GM08714 (cell line): ENCODE results near the gene HOXC11.

Experiments
- H3K4me3 ChIP-seq: fragments of 200-500 bp; sonication (Bioruptor generic); 2 replicates; pipeline ENCODE4 v1.5.1; 2014; ENCODE audit warnings: mild to moderate bottlenecking, low read length, inconsistent platforms
- ZNF274 ChIP-seq: IDR thresholded peaks from 2 replicates; pipeline ENCODE4 v1.6.1; 2012; ENCODE audit warnings: mild to moderate bottlenecking, low read depth, low read length

HOXC11 gene

DNA sequence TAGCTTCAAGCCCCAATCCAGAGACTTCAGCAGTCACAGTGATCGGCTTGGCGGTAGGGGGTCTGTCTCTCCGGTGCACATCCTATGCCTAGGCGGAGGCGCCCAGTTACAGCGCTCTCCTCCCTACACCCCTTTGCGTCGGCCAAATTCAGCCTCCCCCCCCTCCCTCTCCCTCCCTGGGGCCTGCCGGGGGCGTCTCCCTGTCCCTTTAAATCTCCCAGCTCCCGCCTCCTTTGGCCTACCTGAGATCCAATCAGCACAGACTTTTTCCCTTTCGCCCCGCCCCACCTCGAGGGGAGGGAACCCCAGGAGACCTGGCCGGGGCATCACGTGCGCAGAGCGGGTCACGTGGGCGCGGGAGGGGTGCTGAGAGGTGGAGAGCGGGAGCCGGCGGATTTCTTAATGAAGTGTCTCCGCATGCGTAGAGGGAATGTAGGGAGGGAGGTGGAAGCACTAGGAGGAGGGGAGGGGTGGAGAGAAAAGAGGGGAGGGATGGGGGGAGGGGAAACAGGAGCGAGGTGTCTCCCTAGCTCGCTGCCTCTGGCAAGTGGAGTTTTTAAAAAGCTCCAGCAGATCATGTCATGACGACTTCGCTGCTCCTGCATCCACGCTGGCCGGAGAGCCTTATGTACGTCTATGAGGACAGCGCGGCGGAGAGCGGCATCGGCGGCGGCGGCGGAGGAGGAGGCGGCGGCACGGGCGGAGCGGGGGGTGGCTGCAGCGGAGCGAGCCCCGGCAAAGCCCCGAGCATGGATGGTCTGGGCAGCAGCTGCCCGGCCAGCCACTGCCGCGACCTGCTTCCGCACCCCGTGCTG is 34.4 kb upstream of the HOXC11 start, which contains the start of gene HOXC13:
HOXC13 (plus strand) TSS at position 506 of the 815 bp plus-strand sequence; CDS start at position 582, 76 bp downstream.
- H3K4me3 ChIP-seq = no peak within 1 kb of the TSS; the same call in 1 of the 2 replicates
- TF ChIP-seq ZNF274 = no peak

DNA sequence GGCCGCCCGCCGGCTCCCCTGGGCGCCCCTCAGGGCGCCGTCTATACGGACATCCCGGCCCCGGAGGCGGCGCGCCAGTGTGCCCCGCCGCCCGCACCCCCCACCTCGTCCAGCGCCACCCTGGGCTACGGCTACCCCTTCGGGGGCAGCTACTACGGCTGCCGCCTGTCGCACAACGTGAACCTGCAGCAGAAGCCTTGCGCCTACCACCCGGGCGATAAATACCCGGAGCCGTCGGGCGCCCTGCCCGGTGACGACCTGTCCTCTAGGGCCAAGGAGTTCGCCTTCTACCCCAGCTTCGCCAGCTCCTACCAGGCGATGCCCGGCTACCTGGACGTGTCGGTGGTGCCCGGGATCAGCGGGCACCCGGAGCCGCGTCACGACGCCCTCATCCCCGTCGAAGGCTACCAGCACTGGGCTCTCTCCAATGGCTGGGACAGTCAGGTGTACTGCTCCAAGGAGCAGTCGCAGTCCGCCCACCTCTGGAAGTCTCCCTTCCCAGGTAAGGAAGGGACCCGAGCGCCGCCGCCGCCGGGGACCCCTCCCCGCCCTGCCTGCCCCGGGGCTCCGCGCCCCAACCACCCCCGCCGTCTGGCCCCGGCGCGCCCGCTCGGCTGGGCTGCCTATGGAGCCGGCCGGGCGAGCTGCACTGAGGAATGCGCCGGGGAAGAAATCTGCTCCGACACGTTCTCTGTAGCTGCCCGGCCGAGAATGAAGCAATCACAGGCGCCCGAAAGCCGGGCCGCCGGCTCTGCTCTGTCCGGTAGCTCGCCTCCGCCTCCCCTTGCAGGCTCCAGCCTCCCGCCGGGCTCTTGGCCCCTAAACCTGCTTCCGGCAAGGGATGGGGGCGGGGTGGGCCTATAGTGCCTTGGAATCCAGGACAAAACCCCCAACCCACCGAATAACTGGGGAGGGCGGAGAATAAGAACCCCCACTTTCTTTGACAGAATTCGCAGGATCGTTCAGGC is 33.5 kb upstream of the HOXC11 start:
- TF ChIP-seq ZNF274 = no peak
- H3K4me3 ChIP-seq = no peak overlapping the region; the same call in 1 of the 2 replicates

DNA sequence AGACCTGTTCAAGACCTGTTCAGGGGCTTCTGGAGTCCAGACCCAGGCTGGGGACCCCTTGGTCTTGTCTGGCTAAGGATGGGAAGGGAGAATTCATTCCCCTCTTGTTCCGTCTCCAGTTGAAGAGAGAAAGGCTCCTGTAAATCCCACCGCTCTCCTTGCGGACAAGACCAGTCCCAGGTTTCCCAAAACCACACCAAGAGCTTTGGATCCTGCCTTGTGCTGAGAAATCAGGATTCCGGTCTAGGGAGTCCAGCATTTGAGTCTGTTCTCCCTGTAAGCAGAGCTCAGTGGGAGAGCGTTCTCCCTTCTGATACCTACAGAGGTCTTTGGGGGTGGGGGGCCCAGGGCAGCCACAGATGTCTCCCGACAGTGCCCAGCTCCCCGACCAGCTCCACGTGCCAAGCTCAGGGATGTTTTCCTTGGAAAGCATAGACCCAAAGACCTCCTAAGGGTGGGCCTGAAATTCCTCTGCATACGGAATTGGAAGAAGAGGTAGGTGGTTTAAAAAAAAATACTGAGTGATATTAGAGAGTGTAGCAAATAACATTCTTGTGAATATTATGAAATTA is 32.4 kb upstream of the HOXC11 start:
- no peak for TF ChIP-seq ZNF274
- no peak overlapping the region for H3K4me3 ChIP-seq

DNA sequence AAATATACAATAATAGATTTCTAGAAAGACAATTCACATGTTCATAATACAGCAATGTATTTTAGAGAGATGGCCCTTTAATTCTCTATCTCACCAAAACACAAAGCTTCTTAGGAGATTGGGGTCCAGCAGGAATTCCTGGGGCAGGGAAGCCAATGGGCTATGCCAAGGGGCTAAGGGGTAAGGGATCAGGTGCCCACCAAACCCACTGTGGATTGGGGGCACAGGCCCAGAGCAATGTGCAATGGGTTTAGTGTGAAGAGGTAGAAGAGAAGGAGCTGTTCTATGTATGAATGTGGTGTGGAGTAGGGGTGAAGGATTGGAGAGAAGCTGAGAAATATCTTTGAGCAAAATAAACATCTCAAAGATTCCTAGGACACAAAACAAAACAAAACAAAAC is 31.7 kb upstream of the HOXC11 start:
- TF ChIP-seq ZNF274 = no peak
- H3K4me3 ChIP-seq = no peak overlapping the region

DNA sequence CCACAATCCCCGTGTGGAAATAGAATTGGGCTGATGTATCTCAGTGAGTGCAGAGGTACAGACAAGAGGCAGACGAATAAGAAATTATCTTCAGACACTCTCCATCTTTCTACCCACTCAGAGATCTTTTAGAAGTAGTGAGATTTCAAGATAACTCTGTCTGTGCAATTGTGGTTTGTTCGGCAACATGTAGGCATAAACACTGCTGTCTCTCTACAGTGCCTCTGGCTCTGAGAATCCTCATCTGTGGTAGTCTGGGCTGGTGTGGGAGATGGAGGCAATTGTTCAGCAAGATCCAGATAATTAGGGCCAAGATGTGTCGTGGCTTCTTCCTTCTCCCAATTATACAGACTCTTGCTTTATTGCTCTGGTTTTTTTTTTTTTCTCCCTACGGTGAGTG is 31.2 kb upstream of the HOXC11 start:
- no peak for TF ChIP-seq ZNF274
- no peak overlapping the region for H3K4me3 ChIP-seq

DNA sequence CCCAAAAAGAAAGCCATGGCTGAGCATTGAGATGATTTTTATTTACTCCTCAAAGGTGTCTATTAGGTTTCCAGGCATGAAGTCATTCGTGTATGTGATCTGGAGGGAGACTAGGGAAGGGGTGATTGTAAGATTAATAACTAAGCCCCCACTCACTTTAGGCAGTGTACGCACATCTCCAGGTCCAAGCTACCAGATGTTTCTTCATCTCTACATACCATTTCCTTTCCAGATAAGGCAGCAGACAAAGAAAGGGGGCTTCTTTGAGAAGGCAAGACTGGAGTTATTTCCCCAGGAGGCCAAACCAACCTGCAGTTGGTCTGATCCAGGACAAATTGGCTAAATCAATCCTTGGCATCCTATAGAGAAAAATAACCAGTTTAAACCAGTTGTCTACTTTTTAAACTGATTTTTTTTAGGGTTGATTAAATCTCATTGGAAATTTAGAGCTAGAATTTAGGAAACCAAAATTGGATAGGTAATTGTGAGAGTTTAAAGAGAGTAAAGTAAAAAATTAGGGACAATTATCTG is 30.4 kb upstream of the HOXC11 start:
- no peak for TF ChIP-seq ZNF274
- no peak overlapping the region for H3K4me3 ChIP-seq

DNA sequence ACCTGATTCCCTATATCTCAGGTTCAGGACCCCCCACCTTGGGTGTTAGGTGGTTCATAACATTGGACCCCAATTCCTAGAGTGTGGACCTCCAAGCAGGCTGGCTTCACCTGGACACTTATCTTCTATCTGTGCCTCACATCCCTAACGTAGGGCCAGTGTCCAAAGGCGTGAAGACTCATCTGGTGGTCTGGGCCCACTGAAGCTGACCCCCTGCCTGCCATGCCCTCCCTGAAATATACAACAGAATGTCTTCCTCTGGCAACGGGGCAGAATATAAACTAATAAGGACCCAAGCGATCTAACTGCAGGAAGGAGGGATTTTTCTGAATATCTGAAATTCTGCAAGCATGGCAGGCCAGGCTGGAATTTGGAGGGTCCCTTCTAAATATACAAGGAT is 28.7 kb upstream of the HOXC11 start:
- no peak overlapping the region for H3K4me3 ChIP-seq

DNA sequence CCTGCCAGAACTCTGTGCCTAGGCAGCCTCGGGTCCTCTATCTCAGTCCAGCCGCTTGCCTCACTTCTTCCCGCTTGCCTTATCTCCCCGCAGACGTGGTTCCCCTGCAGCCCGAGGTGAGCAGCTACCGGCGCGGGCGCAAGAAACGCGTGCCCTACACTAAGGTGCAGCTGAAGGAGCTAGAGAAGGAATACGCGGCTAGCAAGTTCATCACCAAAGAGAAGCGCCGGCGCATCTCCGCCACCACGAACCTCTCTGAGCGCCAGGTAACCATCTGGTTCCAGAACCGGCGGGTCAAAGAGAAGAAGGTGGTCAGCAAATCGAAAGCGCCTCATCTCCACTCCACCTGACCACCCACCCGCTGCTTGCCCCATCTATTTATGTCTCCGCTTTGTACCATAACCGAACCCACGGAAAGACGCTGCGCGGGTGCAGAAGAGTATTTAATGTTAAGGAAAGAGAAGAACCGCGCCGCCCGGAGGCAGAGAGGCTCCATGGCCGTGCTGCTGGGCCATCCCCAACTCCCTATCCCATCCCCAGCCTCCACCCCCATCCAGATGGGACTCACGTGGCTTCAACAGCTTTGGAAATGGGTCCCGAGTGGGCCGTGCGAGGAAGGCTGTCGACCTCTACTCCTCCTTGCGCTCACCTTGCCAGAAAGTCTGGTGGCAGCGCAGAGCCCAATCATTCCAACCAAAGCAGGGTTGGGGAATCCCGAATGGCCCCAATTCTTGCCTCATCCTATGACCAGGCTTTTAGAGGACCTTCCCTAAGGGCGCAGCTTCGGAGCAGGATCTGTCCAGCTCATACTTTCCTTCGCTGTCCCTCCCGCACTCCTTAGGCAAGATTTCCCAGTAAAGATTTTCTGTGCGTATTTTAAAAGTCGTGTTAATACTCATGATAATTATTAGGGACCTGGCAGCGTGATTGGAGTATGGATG is 27.7 kb upstream of the HOXC11 start:
- H3K4me3 ChIP-seq = no peak overlapping the region
- no peak for TF ChIP-seq ZNF274

More for the DNA sequence above, 28.7 kb upstream of the HOXC11 start:
- no peak for TF ChIP-seq ZNF274

DNA sequence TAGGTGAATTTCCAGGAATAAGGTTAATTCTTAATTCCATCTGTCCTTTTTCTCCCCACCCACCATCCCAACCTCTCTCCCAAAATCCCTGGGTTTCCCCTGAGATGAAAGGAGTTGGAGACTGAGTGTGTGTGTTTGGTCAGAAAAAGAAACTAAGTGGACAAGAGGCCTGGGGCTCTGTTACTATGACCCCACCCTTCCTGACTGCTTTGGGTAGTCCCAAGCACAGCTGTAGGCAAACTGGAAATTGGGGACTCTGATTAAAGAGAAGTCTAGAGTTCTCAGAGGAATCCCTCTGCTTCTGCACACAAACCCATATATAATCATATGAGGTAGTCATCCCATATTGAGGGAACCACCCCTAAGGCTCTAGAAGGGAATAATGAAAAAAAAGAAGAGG is 25.2 kb upstream of the HOXC11 start:
- H3K4me3 ChIP-seq = no peak overlapping the region
- TF ChIP-seq ZNF274 = no peak

DNA sequence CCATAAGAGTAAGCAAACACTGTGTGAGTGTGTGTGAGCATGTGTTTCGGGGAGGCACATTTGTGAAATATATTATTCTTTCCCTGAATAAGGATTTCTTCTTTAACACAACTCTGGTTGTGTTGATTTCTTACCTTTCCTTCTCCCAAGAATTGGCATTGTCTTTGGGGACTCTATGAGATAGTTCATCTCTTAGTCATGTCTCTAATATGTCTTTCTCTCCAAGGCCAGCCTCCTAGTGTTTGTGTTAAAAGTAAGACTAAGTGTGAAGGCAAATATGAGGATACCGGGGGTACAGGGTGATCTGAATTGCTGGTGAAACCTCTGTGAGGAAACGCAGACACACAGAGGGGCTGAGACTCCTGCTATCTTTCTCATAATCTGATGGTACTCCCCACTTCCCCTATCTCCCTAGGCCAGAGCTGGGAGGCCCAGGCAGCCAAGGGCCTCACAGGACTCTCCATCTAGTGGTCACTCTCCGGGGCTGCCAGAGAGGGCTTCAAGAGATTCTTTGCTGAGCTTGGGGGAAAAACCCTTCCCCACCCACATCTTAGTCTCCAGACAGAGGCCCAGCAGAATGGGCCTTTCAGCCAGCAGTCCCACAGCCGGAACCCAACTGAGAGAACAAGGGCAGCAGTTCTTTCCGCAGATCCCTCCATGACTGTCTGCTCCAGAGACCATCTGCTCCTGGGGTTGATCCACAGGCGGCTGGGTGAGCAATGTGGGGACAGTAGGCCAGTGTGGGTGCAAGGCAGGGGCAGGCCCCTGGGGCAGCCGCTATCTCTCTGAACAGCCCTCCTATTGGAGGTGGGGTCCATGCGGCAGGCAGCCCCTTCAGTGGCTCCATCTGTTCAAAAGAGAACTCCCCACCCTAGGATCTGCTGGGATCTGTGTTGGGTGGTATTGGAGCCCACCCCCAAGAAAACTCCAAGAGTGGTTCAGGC is 24.0 kb upstream of the HOXC11 start:
- no peak overlapping the region for H3K4me3 ChIP-seq
- TF ChIP-seq ZNF274 = no peak

DNA sequence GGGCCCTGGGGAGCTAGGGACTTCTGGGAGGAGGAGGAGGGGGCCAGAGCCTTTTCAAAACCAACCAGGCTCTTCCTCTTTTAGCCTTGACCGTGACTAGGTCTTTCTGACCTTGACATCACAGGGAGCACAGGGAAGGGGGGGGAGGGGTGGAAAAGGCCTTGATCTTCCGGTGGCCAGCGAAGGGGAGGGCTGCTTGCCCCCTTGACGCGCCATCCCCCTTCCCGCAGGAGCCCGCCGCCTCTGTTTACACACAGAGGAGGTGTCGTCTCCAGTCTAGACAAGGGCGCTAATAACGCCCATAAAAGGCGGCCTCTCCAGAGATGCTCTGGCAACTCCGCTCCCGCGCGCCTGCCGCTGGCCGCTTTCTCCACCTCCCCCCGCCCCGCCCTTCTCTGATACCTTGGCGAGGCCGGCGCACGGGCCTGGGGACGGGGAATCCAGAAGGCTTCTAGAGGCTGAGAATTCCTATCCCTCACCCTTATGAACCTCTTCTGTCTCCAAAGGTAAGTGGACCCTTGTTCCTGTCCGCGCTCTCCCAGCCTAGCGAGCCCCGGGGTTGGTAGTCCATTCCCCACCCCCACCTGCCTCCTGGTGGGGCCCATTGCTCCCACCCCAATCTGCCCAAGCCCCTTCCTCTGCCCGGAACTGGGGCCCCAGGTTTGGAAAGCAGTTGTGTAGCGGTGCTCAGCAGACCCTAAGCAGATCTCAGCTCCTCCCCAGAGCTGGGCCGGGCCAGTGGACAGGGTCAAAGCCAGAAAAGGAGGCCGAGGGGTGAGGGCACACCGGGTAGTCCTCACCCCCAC is 23.1 kb upstream of the HOXC11 start:
- no peak for TF ChIP-seq ZNF274
- H3K4me3 ChIP-seq = no peak overlapping the region

DNA sequence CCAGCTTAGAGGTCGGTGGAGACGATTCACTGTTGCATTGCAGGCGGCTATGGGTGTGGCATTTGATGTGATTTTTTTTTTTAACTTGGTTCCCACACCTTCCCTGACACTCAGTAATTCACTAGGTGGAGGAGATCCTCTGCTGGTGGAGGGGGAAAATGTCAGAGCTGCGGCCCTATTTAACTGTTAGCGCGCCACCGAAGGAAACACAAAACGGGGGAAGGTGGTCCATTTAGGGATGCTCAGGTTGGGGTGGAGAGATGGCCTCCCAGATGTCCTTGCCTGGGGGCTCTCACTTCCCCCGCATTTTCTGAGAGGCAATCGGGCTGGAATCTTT is 22.5 kb upstream of the HOXC11 start:
- no peak for TF ChIP-seq ZNF274
- no peak overlapping the region for H3K4me3 ChIP-seq
